ENCODE measurements around the gene KANSL1.

DNA sequence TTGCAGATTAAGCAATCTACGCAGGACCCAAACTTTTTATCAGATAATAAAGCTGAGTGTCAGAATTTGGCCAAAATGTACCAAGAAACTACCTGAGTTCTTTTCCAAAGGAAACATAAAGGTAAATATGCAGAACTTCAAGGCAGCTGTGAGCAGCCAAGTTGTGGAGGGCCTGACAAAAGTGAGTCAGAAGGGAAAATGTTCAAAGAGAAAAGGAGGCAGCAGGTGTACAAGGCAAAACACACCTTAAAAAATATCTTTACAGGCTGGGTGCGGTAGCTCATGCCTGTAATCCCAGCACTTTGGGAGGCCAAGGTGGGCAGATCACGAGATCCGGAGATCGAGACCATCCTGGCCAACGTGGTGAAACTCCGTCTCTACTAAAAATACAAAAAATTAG lies 7.0 kb upstream of the KANSL1 start:
- TF ChIP-seq, protein P1, sequence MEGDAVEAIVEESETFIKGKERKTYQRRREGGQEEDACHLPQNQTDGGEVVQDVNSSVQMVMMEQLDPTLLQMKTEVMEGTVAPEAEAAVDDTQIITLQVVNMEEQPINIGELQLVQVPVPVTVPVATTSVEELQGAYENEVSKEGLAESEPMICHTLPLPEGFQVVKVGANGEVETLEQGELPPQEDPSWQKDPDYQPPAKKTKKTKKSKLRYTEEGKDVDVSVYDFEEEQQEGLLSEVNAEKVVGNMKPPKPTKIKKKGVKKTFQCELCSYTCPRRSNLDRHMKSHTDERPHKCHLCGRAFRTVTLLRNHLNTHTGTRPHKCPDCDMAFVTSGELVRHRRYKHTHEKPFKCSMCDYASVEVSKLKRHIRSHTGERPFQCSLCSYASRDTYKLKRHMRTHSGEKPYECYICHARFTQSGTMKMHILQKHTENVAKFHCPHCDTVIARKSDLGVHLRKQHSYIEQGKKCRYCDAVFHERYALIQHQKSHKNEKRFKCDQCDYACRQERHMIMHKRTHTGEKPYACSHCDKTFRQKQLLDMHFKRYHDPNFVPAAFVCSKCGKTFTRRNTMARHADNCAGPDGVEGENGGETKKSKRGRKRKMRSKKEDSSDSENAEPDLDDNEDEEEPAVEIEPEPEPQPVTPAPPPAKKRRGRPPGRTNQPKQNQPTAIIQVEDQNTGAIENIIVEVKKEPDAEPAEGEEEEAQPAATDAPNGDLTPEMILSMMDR (IDR thresholded peaks at IDR 0.05), result no peak
- no peak for TF ChIP-seq POLR2AphosphoS5 (IDR thresholded peaks at IDR 0.05)
- no peak for TF ChIP-seq POLR2A (IDR thresholded peaks at IDR 0.05)
